ENCODE results near the gene TBC1D23. TPM values are rescaled to one million over a fixed set of nuclear protein-coding genes. Genes with fewer than 3 reads are reported as not detected.

Gene TBC1D23
- total RNA-seq: 36.6 and 46.3 TPM in 2 replicates

DNA sequence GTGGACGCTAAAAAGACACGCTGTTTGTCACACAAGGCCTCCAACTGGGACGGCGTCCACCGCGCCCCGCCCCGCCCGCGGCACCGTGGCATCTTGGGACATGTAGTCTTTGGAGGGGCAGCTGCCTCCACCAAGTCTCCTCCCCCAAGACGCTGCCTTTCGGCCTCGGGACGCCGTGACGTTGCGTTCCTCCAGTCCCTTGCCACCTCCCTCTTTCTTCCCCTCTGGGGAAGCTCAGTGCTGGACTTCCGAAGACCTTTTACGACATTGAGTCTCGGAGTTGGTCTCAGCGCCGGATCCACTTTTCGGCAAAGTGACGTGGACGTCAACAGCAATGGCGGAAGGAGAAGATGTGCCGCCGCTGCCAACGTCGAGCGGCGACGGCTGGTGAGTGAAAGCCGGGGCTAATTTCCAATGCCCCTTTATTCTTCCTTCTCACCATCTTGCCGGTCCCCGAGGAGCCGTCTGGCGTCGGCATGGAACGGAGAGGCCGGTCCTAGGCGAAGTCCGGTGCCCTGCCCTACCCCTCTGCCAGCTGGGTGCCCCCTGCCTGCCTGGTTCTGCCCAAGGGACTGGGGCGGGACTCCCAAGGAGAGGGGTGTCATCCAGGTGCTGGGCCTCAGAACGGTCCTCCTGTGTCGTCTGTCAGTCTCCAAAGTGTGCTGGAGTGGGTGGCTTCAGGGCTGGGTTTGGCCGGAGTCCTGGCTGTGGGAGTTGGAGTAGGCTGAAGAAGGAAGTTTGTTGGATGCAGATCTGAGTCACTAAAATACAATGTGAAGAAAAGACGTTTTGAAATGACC is at the start of gene TBC1D23:
TBC1D23 (plus strand) TSS at position 308 of the 800 bp plus-strand sequence; CDS start at position 335, 27 bp downstream.
- no peaks in the 10 kb centered on the region for H3K27me3 ChIP-seq (ENCODE audit: control insufficient read depth, insufficient read depth, low read length)
- peak within 1 kb of the TSS; percentile 68 for H3K4me3 ChIP-seq (ENCODE audit: low read depth, low read length)
- no peaks in the 10 kb centered on the region for H3K36me3 ChIP-seq (ENCODE audit: control insufficient read depth, insufficient read depth, low read length)
- TF ChIP-seq, protein P1, sequence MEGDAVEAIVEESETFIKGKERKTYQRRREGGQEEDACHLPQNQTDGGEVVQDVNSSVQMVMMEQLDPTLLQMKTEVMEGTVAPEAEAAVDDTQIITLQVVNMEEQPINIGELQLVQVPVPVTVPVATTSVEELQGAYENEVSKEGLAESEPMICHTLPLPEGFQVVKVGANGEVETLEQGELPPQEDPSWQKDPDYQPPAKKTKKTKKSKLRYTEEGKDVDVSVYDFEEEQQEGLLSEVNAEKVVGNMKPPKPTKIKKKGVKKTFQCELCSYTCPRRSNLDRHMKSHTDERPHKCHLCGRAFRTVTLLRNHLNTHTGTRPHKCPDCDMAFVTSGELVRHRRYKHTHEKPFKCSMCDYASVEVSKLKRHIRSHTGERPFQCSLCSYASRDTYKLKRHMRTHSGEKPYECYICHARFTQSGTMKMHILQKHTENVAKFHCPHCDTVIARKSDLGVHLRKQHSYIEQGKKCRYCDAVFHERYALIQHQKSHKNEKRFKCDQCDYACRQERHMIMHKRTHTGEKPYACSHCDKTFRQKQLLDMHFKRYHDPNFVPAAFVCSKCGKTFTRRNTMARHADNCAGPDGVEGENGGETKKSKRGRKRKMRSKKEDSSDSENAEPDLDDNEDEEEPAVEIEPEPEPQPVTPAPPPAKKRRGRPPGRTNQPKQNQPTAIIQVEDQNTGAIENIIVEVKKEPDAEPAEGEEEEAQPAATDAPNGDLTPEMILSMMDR (IDR thresholded peaks at IDR 0.05; ENCODE audit: insufficient read depth, low read length, severe bottlenecking): peak; percentile 22
- FAIRE-seq (peak; percentile 98), DNase-seq (ENCODE audit: low read depth) (peak; percentile 99)

DNA sequence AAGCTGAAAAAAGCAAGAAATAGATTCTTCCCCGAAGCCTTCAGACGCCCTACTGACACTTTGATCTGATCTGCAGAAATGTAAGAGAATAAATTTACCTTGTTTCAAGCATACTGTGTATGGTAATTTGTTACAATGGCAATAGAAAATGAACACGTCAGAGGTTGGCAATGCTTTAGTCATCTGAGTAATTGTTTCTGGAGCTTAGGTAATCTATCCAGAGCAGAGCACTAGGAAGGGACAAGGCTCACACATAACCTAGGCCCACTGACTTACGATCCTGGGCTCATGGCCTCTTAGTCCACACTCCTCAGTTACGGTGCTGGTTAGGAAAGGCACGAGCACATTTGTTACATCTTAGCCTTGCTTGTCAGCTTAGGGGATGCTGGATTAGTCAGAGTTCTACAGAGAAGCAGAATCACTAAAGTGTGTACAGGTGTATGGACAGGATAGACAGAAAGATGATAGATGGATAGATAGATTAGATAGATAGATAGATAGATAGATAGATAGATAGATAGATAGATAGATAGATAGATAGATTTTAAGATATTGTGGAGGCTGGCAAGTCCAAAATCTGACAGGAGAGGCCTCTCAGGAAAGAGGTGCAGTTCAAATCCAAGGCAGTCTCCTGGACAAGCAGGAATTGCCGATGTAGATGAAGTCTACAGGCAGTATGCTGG is 46.8 kb upstream of the TBC1D23 start:
- FAIRE-seq (no peak), DNase-seq (ENCODE audit: low read depth) (peak; percentile 29)
- no peak overlapping the region for H3K4me3 ChIP-seq (ENCODE audit: low read depth, low read length)
- TF ChIP-seq, protein P1 (IDR thresholded peaks at IDR 0.05; ENCODE audit: insufficient read depth, low read length, severe bottlenecking): no peak
- H3K36me3 ChIP-seq (ENCODE audit: control insufficient read depth, insufficient read depth, low read length): no peaks in the 10 kb centered on the region
- no peaks in the 10 kb centered on the region for H3K27me3 ChIP-seq (ENCODE audit: control insufficient read depth, insufficient read depth, low read length)

DNA sequence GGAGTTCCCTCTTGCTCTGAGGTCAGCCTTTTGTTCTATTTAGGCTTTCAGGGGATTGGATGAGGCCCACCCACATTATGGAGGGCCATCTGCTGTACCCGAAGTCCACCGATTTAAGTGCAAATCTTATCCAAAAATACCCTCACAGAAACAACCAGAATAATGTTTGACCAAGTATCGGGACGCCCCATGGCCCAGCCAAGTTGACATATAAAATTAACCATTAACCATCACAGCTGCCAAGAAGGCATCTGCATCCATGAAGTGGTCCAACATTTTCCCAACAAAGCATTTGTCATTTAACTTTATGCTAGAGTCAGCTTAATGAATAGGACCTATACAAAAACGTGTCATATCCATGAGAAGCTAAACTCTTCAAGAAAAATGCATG is 46.2 kb upstream of the TBC1D23 start:
- no peaks in the 10 kb centered on the region for H3K27me3 ChIP-seq (ENCODE audit: control insufficient read depth, insufficient read depth, low read length)
- TF ChIP-seq, protein P1 (IDR thresholded peaks at IDR 0.05; ENCODE audit: insufficient read depth, low read length, severe bottlenecking): no peak
- no peaks in the 10 kb centered on the region for H3K36me3 ChIP-seq (ENCODE audit: control insufficient read depth, insufficient read depth, low read length)
- no peak overlapping the region for H3K4me3 ChIP-seq (ENCODE audit: low read depth, low read length)
- DNase-seq (ENCODE audit: low read depth) (no peak), FAIRE-seq (no peak)

DNA sequence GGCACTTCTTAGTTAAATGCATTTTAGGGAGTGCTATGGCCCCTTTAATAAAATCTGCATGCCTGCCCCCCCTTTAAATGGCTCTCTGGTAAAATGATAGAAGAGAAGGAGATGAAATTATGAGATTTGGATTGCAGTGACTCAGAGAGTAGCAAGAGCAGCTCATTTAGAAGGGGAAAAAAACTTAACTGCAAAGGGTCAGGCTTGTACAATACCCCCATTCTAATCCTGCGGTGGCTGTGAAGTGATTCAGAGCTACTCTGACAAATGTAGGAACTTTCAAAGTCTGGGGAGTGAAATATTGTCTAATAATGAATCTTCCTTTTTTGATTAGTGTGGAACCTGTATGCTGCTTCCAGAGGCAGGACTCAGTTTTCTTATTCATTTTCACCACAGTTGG is 44.1 kb upstream of the TBC1D23 start:
- H3K36me3 ChIP-seq (ENCODE audit: control insufficient read depth, insufficient read depth, low read length): no peaks in the 10 kb centered on the region
- H3K4me3 ChIP-seq (ENCODE audit: low read depth, low read length): no peak overlapping the region
- FAIRE-seq: no peak
- no peaks in the 10 kb centered on the region for H3K27me3 ChIP-seq (ENCODE audit: control insufficient read depth, insufficient read depth, low read length)
- no peak for DNase-seq (ENCODE audit: low read depth)
- TF ChIP-seq, protein P1 (IDR thresholded peaks at IDR 0.05; ENCODE audit: insufficient read depth, low read length, severe bottlenecking): no peak

DNA sequence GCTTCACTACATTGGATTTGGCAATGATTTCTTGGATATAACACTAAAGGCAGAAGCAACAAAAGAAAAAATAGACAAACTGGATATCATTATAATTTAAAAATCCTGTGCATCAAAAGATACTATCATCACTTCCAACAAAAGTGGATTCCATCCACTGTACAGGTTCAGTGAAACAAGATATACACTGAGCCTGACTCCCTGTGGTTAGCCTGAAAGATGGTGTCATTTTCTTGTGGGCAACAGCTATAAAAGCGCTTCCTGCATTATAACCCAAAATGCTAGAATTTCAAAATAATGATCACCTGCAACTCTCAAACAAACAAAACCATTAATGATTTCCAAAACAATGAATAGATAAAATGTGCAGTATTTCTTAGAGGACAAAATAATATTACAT is 39.6 kb upstream of the TBC1D23 start:
- H3K4me3 ChIP-seq (ENCODE audit: low read depth, low read length): no peak overlapping the region
- no peaks in the 10 kb centered on the region for H3K36me3 ChIP-seq (ENCODE audit: control insufficient read depth, insufficient read depth, low read length)
- no peaks in the 10 kb centered on the region for H3K27me3 ChIP-seq (ENCODE audit: control insufficient read depth, insufficient read depth, low read length)
- TF ChIP-seq, protein P1 (IDR thresholded peaks at IDR 0.05; ENCODE audit: insufficient read depth, low read length, severe bottlenecking): no peak
- FAIRE-seq (no peak), DNase-seq (ENCODE audit: low read depth) (no peak)

Measured in bronchial epithelial cell (primary cell).